Bone marrow (tissue), 2 donors: ENCODE results near the gene IHH.

Experiments used
- DNase-seq, 2 donors: peaks; one replicate each; lab custom pipeline; 2025; lab: John Stamatoyannopoulos, UW

Gene IHH

GRCh38 chr2:219019436-219019835, 41.3 kb downstream of the IHH start:
- no peak for DNase-seq

- no peak for DNase-seq
Measured at GRCh38 chr2:219018726-219019125, 42.0 kb downstream of the IHH start.

DNA sequence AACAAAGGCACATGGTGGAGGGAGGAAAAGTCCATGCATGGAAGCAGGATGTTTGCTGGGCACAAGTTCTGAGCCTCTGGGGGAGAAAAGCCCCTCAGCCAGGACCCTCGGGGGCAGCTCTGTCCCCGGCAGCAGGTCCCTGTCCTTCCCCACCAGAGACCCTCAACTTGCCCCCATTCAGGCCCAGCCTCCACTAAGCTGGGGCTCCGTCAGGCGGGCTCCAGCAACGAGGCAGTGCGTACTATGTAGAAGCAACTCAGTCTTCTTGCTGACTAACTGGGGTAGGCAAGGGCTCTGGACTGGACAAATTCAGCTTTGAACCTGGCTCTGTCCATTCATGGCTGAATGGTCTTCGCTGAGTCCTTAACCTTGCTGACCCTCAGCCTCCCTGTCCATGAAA, 42.4 kb downstream of the IHH start:
- no peak for DNase-seq

GRCh38 chr2:219017201-219017931, 43.4 kb downstream of the IHH start:
- no peak for DNase-seq

DNA sequence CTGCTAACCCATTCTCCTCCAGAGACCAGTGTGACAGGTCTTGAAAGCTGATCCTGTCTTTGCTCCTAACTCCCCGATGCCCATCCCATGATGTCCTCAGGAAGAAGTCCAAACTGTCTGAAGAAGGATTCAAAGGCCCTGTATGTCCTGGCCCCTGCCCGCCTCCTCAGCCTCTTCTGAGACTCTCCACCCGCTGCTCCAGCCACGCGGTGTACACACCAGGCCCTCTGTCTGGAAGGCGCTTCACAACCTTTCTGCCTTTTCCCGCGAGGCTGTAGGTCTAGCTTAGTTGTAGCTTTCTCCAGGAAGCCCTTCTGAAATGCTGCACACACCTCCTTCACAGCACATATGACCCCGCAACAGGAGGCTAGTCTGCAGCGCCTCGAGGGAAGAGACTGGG, 44.0 kb downstream of the IHH start:
- DNase-seq = no peak

GRCh38 chr2:219010873-219011272, 49.8 kb downstream of the IHH start:
- no peak for DNase-seq

GRCh38 chr2:219010162-219010756, 50.5 kb downstream of the IHH start:
- DNase-seq = no peak

- DNase-seq = no peak
Measured at GRCh38 chr2:219009294-219009693, 51.4 kb downstream of the IHH start.
